HAP-1 (cell line): ENCODE data around the gene TRIP13.

Experiments used
- DNase-seq, 2 experiments: peaks; one replicate each; pipeline ENCODE4 v3.0.0-alpha.2; 2016 to 2020; ENCODE audit warnings: low spot score in 2 of 2
- H3K27me3 ChIP-seq: fragments of 250-450 bp; sonication (Bioruptor Pico); 2 replicates; pipeline ENCODE4 v1.5.1; 2020; ENCODE audit warnings: low read depth, mild to moderate bottlenecking, moderate library complexity
- H3K36me3 ChIP-seq: fragments of 250-450 bp; sonication (Bioruptor Pico); replicated peaks from 2 replicates; pipeline ENCODE4 v1.5.1; 2020; ENCODE audit warnings: mild to moderate bottlenecking
- H3K4me1 ChIP-seq: fragments of 250-450 bp; sonication (Bioruptor Pico); 2 replicates; pipeline ENCODE4 v1.5.1; 2020; ENCODE audit warnings: mild to moderate bottlenecking
- H3K4me3 ChIP-seq: fragments of 250-450 bp; sonication (Bioruptor Pico); 2 replicates; pipeline ENCODE4 v1.5.1; 2020; ENCODE audit warnings: mild to moderate bottlenecking, moderate library complexity
- H3K9me3 ChIP-seq: fragments of 250-450 bp; sonication (Bioruptor Pico); 2 replicates; pipeline ENCODE4 v1.5.1; 2020; ENCODE audit warnings: mild to moderate bottlenecking, moderate library complexity
- in situ Hi-C: fragments of 300-500 bp; cut with MboI; formaldehyde crosslinking; loops from 3 replicates; pipeline ENCODE4 v1.14.3; 2020; ENCODE audit warnings: low sequenced_read_pairs, inconsistent platforms, mixed read lengths

The TRIP13 gene

GRCh38 chr5:952597-953271 lies 60.0 kb downstream of the TRIP13 start:
- Histone ChIP-seq H3K9me3 (no peaks in the 10 kb centered on the region; the same call in 1 of the 2 replicates), H3K36me3 (no peaks in the 10 kb centered on the region), H3K4me3 (no peak overlapping the region), H3K4me1 (peaks cover 10% of the 10 kb centered on the region), H3K27me3 (no peaks in the 10 kb centered on the region)
- no peak for DNase-seq
- in situ Hi-C loops: no loop called here

DNA sequence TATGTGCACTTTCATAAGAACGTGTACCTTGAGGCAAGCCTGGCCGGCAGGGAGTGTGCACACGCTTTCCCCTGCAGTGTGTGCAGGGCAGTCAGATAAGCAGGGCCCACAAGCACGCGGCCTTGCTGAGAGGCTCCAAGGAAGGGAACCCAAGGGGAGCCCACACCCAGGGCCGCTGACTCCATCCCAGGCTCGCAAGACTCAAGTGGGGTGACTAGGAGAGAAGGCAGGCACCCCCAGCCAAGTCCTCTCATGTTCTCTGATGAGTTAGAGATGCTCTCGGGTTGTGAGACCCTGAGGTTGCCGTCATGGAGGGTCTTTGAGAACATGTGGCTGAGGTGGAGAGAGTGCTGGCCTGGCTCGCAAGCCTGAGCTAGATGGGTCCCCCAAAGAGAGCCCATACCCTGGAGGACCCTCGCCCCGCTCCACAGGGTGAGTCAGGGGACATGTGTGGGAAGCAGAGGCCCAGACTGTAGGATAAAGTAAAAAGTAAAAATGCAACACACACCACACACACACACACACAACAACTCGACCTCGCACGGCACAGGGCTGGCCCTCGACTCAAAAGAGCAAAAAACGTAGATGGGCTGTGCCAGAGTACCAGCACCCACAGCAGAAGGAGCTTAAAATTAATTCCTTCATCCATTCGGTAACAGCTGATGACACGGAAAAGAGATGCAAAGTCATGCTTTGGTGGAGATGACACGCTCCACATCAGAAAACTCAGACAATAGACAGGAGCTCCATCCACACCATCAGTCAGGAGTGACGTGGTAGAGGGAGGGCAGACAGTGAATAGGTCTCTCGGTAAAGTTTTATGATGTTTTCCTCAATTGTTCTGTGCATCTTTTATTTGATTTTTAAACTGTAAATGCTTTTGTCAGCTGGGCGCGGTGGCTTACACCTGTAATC lies 61.1 kb downstream of the TRIP13 start:
- no peaks in the 10 kb centered on the region for H3K27me3 ChIP-seq
- no peaks in the 10 kb centered on the region for H3K36me3 ChIP-seq
- in situ Hi-C loops: no loop called here
- H3K4me1 ChIP-seq: peaks cover 10% of the 10 kb centered on the region
- H3K9me3 ChIP-seq: no peaks in the 10 kb centered on the region; the same call in 1 of the 2 replicates
- no peak overlapping the region for H3K4me3 ChIP-seq
- no peak for DNase-seq

DNA sequence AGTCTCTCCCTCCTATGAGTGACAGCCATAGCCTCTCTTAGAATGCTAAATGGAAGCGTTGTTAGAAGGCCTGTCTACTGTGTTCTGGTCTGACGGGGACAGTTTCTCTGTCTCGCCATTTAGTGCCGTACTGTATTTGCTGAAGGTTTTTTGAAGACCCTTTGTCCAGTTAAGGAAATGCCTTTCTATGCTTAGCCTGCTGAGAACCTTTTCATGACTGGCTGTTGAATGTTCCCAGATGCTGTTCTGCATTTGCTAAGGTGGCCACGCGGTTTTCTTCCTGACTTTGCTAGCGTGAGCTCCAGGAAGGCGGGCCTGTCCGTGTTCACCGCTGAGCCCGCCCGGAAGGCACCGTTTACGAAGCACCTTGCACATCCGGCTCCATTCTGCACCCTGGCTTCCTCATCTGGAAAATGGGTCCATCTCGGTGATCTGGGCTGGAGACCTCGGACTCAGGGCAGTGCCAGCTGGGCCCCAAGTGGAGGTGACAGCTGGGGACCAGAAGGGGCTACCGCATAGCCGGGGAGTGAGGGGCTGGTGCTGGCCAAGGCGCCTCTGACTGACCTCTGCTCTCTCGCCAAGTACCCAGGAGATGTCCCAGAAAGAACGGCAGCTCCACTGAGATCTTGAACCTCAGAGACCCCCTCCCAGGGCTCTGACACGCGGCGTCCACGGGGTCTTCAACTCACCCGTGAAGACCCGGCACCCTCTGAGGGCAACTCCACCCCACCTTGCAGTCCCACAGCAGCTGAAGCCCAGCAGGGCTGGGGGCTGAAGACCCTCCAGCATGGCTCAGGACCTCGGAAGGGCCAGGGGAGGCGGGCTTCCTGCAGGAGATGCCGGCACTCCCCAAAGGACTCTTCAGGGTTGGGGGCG lies 63.4 kb downstream of the TRIP13 start:
- peak in 1 of 2 experiments; percentile 8 for DNase-seq
- Histone ChIP-seq H3K4me3 (no peak overlapping the region), H3K9me3 (no peaks in the 10 kb centered on the region), H3K4me1 (peaks cover 10% of the 10 kb centered on the region), H3K27me3 (no peaks in the 10 kb centered on the region), H3K36me3 (no peaks in the 10 kb centered on the region)
- in situ Hi-C loops: no loop called here

DNA sequence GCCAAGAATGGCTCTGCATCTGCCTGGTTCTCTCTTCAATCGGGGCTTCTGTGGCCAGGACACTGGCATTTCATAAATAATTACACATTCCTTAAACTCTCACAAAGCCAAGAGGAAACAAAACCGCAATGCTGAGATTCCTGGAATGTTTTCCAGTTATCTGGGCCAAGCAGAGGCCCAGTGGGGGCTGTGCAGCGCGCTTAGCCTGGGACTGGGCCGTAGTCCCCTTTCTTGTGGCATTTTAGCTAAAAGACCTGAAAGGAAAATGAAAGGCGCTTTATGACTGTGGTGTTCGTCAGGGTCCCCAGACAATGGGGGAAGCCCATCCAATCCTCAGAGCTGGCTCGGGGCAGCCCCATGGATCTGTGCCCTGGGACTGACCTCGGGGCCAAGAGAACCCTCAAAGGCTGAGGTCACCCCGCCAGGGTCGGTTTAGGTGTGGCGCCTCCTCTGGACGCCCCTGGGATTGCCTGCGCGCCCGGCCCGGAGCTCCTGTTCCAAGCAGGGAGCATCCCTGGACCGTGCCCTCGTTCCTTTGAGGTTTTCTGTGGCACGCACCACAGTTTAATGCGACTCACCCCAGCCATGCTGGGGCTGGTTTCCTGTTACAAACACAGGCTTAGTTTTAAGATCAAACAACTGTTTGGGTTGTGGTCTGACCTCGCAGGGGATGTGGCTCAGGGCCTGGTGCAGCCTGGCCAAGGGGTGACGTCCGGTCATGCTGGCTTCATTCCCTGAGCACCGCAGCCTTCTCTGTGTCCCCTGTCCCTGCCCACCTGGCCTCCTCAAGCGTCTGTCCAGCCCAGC lies 64.5 kb downstream of the TRIP13 start:
- no peak overlapping the region for H3K4me3 ChIP-seq
- peak; percentile 54 to 61 for DNase-seq
- no peaks in the 10 kb centered on the region for H3K36me3 ChIP-seq
- H3K9me3 ChIP-seq: no peaks in the 10 kb centered on the region
- H3K27me3 ChIP-seq: no peaks in the 10 kb centered on the region
- in situ Hi-C loops: no loop called here
- peaks cover 10% of the 10 kb centered on the region for H3K4me1 ChIP-seq

- peak in 1 of 2 experiments; percentile 7 for DNase-seq
- in situ Hi-C loops: no loop called here
- H3K4me3 ChIP-seq: no peak overlapping the region
- no peaks in the 10 kb centered on the region for H3K27me3 ChIP-seq
- no peaks in the 10 kb centered on the region for H3K9me3 ChIP-seq
- H3K4me1 ChIP-seq: peaks cover 10% of the 10 kb centered on the region
- H3K36me3 ChIP-seq: no peaks in the 10 kb centered on the region
These were observed 65.2 kb downstream of the TRIP13 start for GRCh38 chr5:957748-958485.

GRCh38 chr5:958701-959571 lies 66.3 kb downstream of the TRIP13 start:
- in situ Hi-C loops: no loop called here
- Histone ChIP-seq H3K9me3 (no peaks in the 10 kb centered on the region), H3K4me1 (peaks cover 10% of the 10 kb centered on the region), H3K36me3 (no peaks in the 10 kb centered on the region), H3K4me3 (no peak overlapping the region), H3K27me3 (no peaks in the 10 kb centered on the region)
- peak in 1 of 2 experiments; percentile 15 for DNase-seq

- Histone ChIP-seq H3K9me3 (no peaks in the 10 kb centered on the region), H3K4me3 (no peak overlapping the region), H3K4me1 (peaks cover 10% of the 10 kb centered on the region), H3K27me3 (no peaks in the 10 kb centered on the region), H3K36me3 (no peaks in the 10 kb centered on the region)
- in situ Hi-C loops: no loop called here
- peak in 1 of 2 experiments; percentile 6 for DNase-seq
These were observed 67.2 kb downstream of the TRIP13 start for GRCh38 chr5:959581-960531.

DNA sequence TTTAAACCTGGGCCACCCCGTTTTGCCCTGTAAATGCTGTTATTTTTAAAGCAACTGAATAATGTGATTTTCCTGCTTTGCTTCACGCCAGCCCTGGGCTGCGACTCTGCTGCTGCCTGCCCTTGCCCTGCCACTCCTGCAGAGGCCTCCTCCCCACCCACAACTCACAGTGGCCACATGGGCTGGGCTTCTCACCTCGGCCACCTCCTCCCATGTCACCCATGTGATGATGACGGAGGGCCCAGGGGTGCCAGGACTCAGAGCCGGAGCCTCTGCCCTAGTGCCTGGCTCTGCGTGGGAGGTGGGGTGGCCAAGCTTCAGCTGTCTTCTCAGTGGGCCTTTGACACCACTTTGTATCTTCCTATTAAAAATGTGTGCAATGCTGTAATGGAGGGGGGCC lies 67.9 kb downstream of the TRIP13 start:
- Histone ChIP-seq H3K9me3 (no peaks in the 10 kb centered on the region), H3K36me3 (no peaks in the 10 kb centered on the region), H3K4me3 (no peak overlapping the region), H3K27me3 (no peaks in the 10 kb centered on the region), H3K4me1 (peaks cover 10% of the 10 kb centered on the region)
- peak in 1 of 2 experiments; percentile 4 for DNase-seq
- in situ Hi-C loops: no loop called here

GRCh38 chr5:961002-961710 lies 68.5 kb downstream of the TRIP13 start:
- Histone ChIP-seq H3K4me1 (peaks cover 10% of the 10 kb centered on the region), H3K4me3 (no peak overlapping the region), H3K36me3 (no peaks in the 10 kb centered on the region), H3K9me3 (no peaks in the 10 kb centered on the region), H3K27me3 (no peaks in the 10 kb centered on the region)
- DNase-seq: peak in 1 of 2 experiments; percentile 7
- in situ Hi-C loops: no loop called here

- H3K4me3 ChIP-seq: no peak overlapping the region
- H3K27me3 ChIP-seq: no peaks in the 10 kb centered on the region
- peaks cover 6% of the 10 kb centered on the region for H3K4me1 ChIP-seq
- no peaks in the 10 kb centered on the region for H3K9me3 ChIP-seq
- in situ Hi-C loops: no loop called here
- peak in 1 of 2 experiments; percentile 4 for DNase-seq
- no peaks in the 10 kb centered on the region for H3K36me3 ChIP-seq
These were observed 69.1 kb downstream of the TRIP13 start for GRCh38 chr5:961711-962240.
